HCT116 (cell line): ENCODE measurements around the gene SLC16A13. TPM values are rescaled to one million over a fixed set of nuclear protein-coding genes. Genes with fewer than 3 reads are reported as not detected.

Experiments used
- ATAC-seq: fragments of 200-7000 bp; cut with Tn5 transposase; 2 replicates; pipeline ENCODE4 v1.9.1; 2020; ENCODE audit warnings: mild to moderate bottlenecking, moderate library complexity
- BruUV-seq: library from RNA; stranded (reverse); fragments of 400-500 nt; replicated peaks from 2 replicates; lab custom pipeline; 2021; lab: Mats Ljungman, UMichigan
- CTCF ChIA-PET: fragments of 300-600 bp; sonication (Branson Sonifier 250); formaldehyde crosslinking; loops from one replicate; lab custom pipeline; 2021; ENCODE audit warnings: antibody characterized with exemption; lab: Charles Lee
- POLR2A ChIA-PET: fragments of 300-600, 350-600 bp; sonication (Branson Sonifier 250); formaldehyde crosslinking; loops from one replicate; lab custom pipeline; 2021; ENCODE audit warnings: antibody characterized with exemption; lab: Charles Lee
- RAD21 ChIA-PET, 2 experiments: fragments of 300-600 bp; sonication (Branson Sonifier 250); formaldehyde crosslinking; loops; one replicate each; lab custom pipeline; 2023; ENCODE audit warnings: low total read pairs in 2 of 2; ENCODE audit not compliant: uncharacterized antibody in 2 of 2, unreplicated experiment in 2 of 2, low non-redundant PET in 1 of 2; lab: Charles Lee
- DNase-seq: peaks from one replicate; pipeline ENCODE4 v3.0.0-alpha.2; 2010; ENCODE audit warnings: low read depth, low spot score
- H2AFZ ChIP-seq: fragments of 200-600 bp; shearing (Covaris generic), sonication (generic); 2 replicates; pipeline ENCODE4 v1.6.1; 2017; ENCODE audit warnings: low read depth, mixed run types, mixed read lengths, antibody characterized with exemption, low read length; ENCODE audit not compliant: poor library complexity, severe bottlenecking
- H3K27ac ChIP-seq: 2 replicates; pipeline ENCODE4 v1.5.1; 2012; ENCODE audit warnings: low read depth, low read length
- H3K27me3 ChIP-seq: fragments of 200-600 bp; sonication (generic); 2 replicates; pipeline ENCODE4 v1.6.1; 2016; ENCODE audit warnings: mixed run types, low read length, mixed read lengths; ENCODE audit not compliant: insufficient read depth
- H3K36me3 ChIP-seq, 2 experiments: fragments of 200-500 bp in 1 of 2; fragments of 200-600 bp in 1 of 2; sonication (Bioruptor generic) in 1 of 2; sonication (generic) in 1 of 2; 2 replicates each; pipeline versions ENCODE4 v1.5.1 to v1.6.1; 2014 to 2016; ENCODE audit warnings: low read length in 2 of 2, inconsistent platforms in 1 of 2, mixed read lengths in 1 of 2, mixed run types in 1 of 2; ENCODE audit not compliant: insufficient read depth in 2 of 2, control insufficient read depth in 1 of 2
- H3K4me1 ChIP-seq, 2 experiments: fragments of 200-600 bp in 1 of 2; sonication (generic) in 1 of 2; 2 replicates each; pipeline versions ENCODE4 v1.5.1 to v1.6.1; 2012 to 2017; ENCODE audit warnings: low read length in 2 of 2, inconsistent platforms in 1 of 2, mild to moderate bottlenecking in 1 of 2, mixed read lengths in 1 of 2, mixed run types in 1 of 2, moderate library complexity in 1 of 2; ENCODE audit not compliant: insufficient read depth in 2 of 2, control insufficient read depth in 1 of 2
- H3K4me2 ChIP-seq: fragments of 200-600 bp; sonication (generic); 2 replicates; pipeline ENCODE4 v1.6.1; 2017; ENCODE audit warnings: mixed run types, low read length, mixed read lengths
- H3K4me3 ChIP-seq, 2 experiments: fragments of 200-600 bp in 1 of 2; sonication (generic) in 1 of 2; replicated peaks in 1 of 2; 2 replicates each; pipeline ENCODE4 v1.5.1; 2011 to 2016; ENCODE audit warnings: low read length in 2 of 2, control low read depth in 1 of 2, low read depth in 1 of 2, mild to moderate bottlenecking in 1 of 2, mixed read lengths in 1 of 2, mixed run types in 1 of 2
- H3K79me2 ChIP-seq: fragments of 200-600 bp; sonication (generic); 2 replicates; pipeline ENCODE4 v1.6.1; 2017; ENCODE audit warnings: mild to moderate bottlenecking, mixed run types, low read length, moderate library complexity, mixed read lengths; ENCODE audit not compliant: insufficient read depth
- H3K9ac ChIP-seq: fragments of 200-600 bp; sonication (generic); 2 replicates; pipeline ENCODE4 v1.6.1; 2016; ENCODE audit warnings: low read length, mixed read lengths
- H3K9me2 ChIP-seq: fragments of 200-600 bp; sonication (generic), shearing (Covaris generic); 2 replicates; pipeline ENCODE4 v1.6.1; 2017; ENCODE audit warnings: mixed run types, mild to moderate bottlenecking, moderate library complexity; ENCODE audit not compliant: insufficient read depth
- H3K9me3 ChIP-seq, 2 experiments: fragments of 200-500 bp in 1 of 2; fragments of 200-600 bp in 1 of 2; sonication (Bioruptor generic) in 1 of 2; sonication (generic) in 1 of 2; 2 replicates each; pipeline ENCODE4 v1.6.1; 2014 to 2017; ENCODE audit warnings: low read length in 2 of 2, mixed read lengths in 2 of 2, inconsistent platforms in 1 of 2, low read depth in 1 of 2, mild to moderate bottlenecking in 1 of 2, mixed run types in 1 of 2, moderate library complexity in 1 of 2; ENCODE audit not compliant: control insufficient read depth in 1 of 2, insufficient read depth in 1 of 2
- H4K20me1 ChIP-seq: fragments of 200-600 bp; sonication (generic), shearing (Covaris generic); 2 replicates; pipeline ENCODE4 v1.6.1; 2017; ENCODE audit warnings: mixed run types, mild to moderate bottlenecking, moderate library complexity; ENCODE audit not compliant: insufficient read depth
- ATF3 ChIP-seq: IDR thresholded peaks from 2 replicates; pipeline ENCODE4 v1.6.1; 2012
- CEBPB ChIP-seq: IDR thresholded peaks from 2 replicates; pipeline ENCODE4 v1.6.1; 2012; ENCODE audit warnings: low read depth
- CTCF ChIP-seq, 3 experiments: fragments of 200-600 bp in 1 of 3; sonication (generic) in 1 of 3; IDR thresholded peaks in 2 of 3; conservative IDR thresholded peaks in 1 of 3; 2 replicates each; pipeline ENCODE4 v1.5.1; 2012 to 2017; ENCODE audit warnings: low read depth in 2 of 3, low read length in 2 of 3, antibody characterized with exemption in 1 of 3, borderline replicate concordance in 1 of 3, control low read depth in 1 of 3, mild to moderate bottlenecking in 1 of 3, mixed read lengths in 1 of 3, mixed run types in 1 of 3, moderate library complexity in 1 of 3; ENCODE audit not compliant: insufficient read depth in 1 of 3
- EGR1 ChIP-seq: IDR thresholded peaks from 2 replicates; pipeline ENCODE4 v1.6.1; 2012; ENCODE audit warnings: low read depth
- ELF1 ChIP-seq: IDR thresholded peaks from 2 replicates; pipeline ENCODE4 v1.6.1; 2012; ENCODE audit warnings: low read depth, borderline replicate concordance
- EZH2 ChIP-seq: fragments of 200-600 bp; sonication (generic); IDR thresholded peaks from 2 replicates; pipeline ENCODE4 v1.6.1; 2017; ENCODE audit warnings: antibody characterized with exemption, mixed run types
- EZH2phosphoT487 ChIP-seq: fragments of 200-600 bp; IDR thresholded peaks from 2 replicates; pipeline ENCODE4 v1.6.1; 2018; ENCODE audit warnings: antibody characterized with exemption, borderline replicate concordance
- FOSL1 ChIP-seq: IDR thresholded peaks from 2 replicates; pipeline ENCODE4 v1.6.1; 2012; ENCODE audit warnings: low read depth
- JUND ChIP-seq: IDR thresholded peaks from 2 replicates; pipeline ENCODE4 v1.6.1; 2012
- POLR2AphosphoS5 ChIP-seq: IDR thresholded peaks from 2 replicates; pipeline ENCODE4 v1.6.1; 2011; ENCODE audit warnings: mild to moderate bottlenecking, low read depth, low read length, moderate library complexity
- REST ChIP-seq: IDR thresholded peaks from 2 replicates; pipeline ENCODE4 v1.6.1; 2012; ENCODE audit warnings: low read depth
- SRF ChIP-seq: IDR thresholded peaks from 2 replicates; pipeline ENCODE4 v1.6.1; 2012; ENCODE audit warnings: low read depth
- TCF7L2 ChIP-seq: IDR thresholded peaks from 2 replicates; pipeline ENCODE4 v1.7.0; 2011; ENCODE audit warnings: borderline replicate concordance, inconsistent platforms; ENCODE audit not compliant: insufficient read depth, insufficient read length; ENCODE audit errors: extremely low read depth
- ZNF274 ChIP-seq: fragments of 200-500 bp; sonication (Bioruptor generic); IDR thresholded peaks from 2 replicates; pipeline ENCODE4 v1.6.1; 2014; ENCODE audit warnings: mild to moderate bottlenecking, low read depth, low read length, inconsistent platforms
- intact Hi-C: fragments of 100-400 bp; cut with micrococcal nuclease; formaldehyde crosslinking; loops from 2 replicates; pipeline ENCODE4 v1.10.0; 2022
- total RNA-seq: library from RNA; stranded (reverse); gene quantifications from one replicate; pipeline ENCODE4 v1.2.1, GENCODE V29; 2021; ENCODE audit not compliant: unreplicated experiment

Gene SLC16A13
- total RNA-seq, 1 experiment from 2014 or later = 6.8 TPM

GRCh38 chr17:7014995-7015958, 20.5 kb upstream of the SLC16A13 start:
- intact Hi-C loops = no loop called here
- TF ChIP-seq REST (no peak), EZH2 (no peak), TCF7L2 (no peak), EGR1 (no peak), POLR2AphosphoS5 (no peak; the same call in 1 of the 2 replicates), ELF1 (no peak), FOSL1 (no peak), ATF3 (no peak), JUND (no peak), CTCF (IDR thresholded peaks at IDR 0.05 in 2 of 3, conservative IDR thresholded peaks at IDR 0.05 in 1 of 3; ENCODE audit: borderline replicate concordance in 1 of 3, insufficient read depth in 1 of 3, low read depth in 2 of 3, low read length in 2 of 3) (no peak), SRF (no peak), ZNF274 (no peak), EZH2phosphoT487 (no peak), CEBPB (no peak)
- Histone ChIP-seq H4K20me1 (no peaks in the 10 kb centered on the region), H3K4me3 (peak overlapping the region; percentile 61 to 74), H3K27ac (peak overlapping the region; percentile 70), H2AFZ (no peak overlapping the region), H3K9me3 (no peaks in the 10 kb centered on the region), H3K36me3 (no peaks in the 10 kb centered on the region), H3K79me2 (peaks cover 40% of the 10 kb centered on the region), H3K9me2 (no peaks in the 10 kb centered on the region), H3K4me1 (peaks cover 13 to 36% of the 10 kb centered on the region in 2 experiments; a peak in 3 of 4 replicates), H3K27me3 (no peaks in the 10 kb centered on the region), H3K9ac (peak overlapping the region; percentile 98), H3K4me2 (peak overlapping the region; percentile 100)
- TSS peak; percentile 22 for BruUV-seq
- CTCF ChIA-PET = interaction anchor here (0.7 to 1.3 kb wide), 5 partner anchors 9 to 171 kb away, joined by 3 to 7 read pairs (median 4); partner anchors contain the start of gene ALOX12
- DNase-seq = no peak
- RAD21 ChIA-PET = no interaction called here
- POLR2A ChIA-PET = interaction anchor here (1.0 to 1.5 kb wide), 2 partner anchors 8 to 171 kb away, joined by 3 to 4 read pairs; no protein-coding TSS in a partner anchor
- ATAC-seq = no peak
